NCI-H748 treated with DMSO at 0.1 percent for 48 hours (cell line): ENCODE data around the gene CCR7.

Experiments used
- DNase-seq: peaks from one replicate; lab custom pipeline; 2025; lab: John Stamatoyannopoulos, UW

Gene CCR7

GRCh38 chr17:40534371-40535189 lies 30.7 kb downstream of the CCR7 start:
- no peak for DNase-seq

GRCh38 chr17:40533896-40534295 lies 31.4 kb downstream of the CCR7 start:
- no peak for DNase-seq

- no peak for DNase-seq
Measured at GRCh38 chr17:40532520-40533253, 32.6 kb downstream of the CCR7 start.

- no peak for DNase-seq
Measured at GRCh38 chr17:40531051-40531991, 34.0 kb downstream of the CCR7 start.

DNA sequence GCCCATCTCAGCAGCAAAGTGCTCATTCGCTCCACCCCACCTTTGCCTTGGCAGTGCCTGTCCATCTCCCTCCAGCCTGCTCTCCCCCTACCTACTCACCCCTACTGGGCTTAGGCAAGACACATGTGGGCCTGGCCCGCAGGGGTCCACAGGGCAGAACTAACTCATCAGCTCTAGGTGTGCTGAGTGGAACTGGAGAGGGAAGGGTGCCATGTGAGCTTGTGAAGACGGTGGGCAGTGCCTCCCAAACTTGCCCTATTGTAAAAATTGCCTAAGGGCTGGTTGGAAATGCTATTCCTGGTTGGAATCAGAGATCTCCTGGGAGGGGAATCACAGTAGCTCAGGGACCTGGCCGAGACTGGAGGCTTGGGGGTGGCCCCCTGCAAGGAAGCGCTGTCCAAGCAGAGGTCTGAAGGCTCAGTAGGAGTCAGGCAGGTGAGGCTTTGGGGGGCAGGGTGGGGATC lies 34.7 kb downstream of the CCR7 start:
- no peak for DNase-seq

DNA sequence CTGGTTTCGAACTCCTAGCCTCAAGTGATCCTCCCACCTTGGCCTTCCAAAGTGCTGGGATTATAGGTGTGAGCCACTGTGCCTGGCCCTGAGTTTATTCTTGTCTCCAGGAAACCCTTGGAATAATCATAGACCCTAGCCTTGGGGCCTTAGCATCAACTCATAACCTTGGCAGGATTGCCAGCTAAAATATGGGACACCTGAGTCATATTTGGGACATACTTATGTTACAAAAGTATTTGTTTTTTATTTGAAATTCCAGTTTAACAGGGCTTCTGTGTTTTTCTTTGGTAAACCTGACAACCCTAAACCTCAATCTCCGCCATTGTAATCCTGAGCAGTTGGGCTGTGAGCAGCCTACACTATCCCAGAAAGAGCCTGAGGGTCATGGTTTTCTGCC lies 35.3 kb downstream of the CCR7 start:
- no peak for DNase-seq

DNA sequence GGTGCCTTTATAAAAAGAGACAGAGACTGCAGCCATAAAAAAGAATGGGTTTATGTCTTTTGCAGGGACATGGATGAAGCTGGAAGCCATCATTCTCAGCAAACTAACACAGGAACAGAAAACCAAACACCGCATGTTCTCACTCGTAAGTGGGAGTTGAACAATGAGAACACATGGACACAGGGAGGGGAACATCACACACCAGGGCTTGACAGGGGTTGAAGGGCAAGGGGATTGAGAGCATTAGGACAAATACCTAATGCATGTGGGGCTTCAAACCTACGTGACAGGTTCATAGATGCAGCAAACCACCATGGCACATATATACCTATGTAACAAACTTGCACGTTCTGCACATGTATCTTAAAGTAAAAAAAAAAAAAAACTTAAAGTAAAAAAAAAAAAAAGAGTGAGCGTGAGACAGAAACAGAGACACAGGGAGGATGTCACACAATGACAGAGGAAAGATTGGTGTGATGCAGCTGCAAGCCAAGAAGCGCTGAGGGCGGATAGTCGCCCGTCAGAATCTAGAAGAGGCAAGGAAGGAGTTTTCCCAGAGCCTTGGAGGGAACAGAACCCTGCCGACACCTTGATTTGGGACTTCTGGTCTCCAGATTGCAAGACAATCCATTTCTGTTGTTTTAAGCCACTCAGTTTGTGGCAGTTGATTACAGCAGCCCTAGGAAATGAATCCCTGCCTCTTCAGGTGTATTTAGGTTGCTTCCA lies 36.4 kb downstream of the CCR7 start:
- DNase-seq: no peak

- DNase-seq: no peak
Measured at GRCh38 chr17:40526668-40527067, 38.6 kb downstream of the CCR7 start.

DNA sequence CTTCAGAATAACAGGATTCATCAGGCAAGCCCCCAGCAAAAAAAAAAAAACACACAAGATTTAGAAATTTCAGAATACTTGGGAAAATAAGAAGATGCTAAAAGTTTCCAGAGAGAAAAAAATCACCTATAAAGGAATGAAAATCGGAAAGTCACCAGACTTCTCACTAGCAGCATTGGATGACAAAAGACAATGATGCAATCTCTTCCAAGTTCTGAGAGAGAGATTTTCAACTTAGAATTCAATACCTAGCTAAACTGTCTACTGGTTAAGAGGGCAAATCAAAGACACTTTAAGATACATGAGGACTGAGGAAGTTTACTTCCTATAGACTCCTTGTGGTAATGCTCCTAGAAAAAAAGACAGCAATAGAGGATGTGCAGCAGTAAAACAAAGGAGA lies 40.0 kb downstream of the CCR7 start:
- no peak for DNase-seq

DNA sequence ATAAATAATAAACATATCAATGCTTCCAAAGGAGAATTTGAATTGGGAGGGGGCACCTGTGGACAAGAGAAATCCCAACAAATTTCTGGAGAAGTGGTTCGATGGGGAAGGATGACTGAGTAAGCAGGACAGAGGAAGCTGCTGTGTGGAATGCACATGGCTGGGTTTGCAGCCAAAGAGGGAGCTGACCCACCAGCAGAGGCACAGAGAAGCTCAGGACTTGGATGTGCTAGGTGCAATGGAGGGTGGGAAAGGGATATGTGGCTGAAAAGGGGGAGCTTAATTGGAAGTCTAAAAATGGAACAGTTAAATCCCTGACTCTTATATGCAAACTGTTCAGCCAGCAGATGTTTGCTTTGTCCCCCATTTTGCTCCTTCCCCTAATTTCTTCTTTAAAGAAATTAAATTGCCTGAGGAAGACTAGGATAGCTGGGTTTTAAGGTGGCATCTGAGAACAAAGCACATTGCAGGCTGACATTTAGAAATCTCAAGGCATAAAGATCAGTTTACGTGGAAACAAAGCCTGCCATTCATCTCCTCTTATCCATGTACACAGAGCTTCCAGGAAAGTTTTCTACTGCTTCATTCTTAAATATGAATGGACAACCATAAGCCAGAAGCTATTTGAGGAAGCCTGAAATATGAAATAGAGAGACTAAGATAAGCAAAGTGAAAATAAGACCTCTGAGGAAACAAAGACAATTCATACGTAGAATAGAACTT lies 40.9 kb downstream of the CCR7 start:
- DNase-seq: no peak

DNA sequence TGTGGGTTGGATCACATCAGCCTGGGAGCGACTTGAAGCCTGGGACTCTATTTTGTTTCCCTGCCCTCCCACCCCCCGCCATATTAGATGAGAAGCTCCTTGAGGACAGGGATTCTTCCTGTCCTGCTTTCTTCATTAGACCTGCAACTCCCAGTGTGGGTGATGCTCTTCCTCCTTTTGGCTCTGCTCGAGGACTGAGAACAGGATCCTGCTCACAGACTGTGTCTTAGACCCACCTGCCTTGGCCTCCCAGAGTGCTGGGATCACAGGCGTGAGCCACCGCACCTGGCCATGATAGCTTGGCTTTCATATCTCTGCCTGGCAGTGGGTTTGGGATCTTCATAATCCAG lies 42.3 kb downstream of the CCR7 start:
- no peak for DNase-seq

- DNase-seq: no peak
Measured at GRCh38 chr17:40522250-40522960, 42.9 kb downstream of the CCR7 start.

- DNase-seq: no peak
Measured at GRCh38 chr17:40520991-40521453, 44.2 kb downstream of the CCR7 start.

GRCh38 chr17:40519089-40519775 lies 46.0 kb downstream of the CCR7 start:
- DNase-seq: no peak

GRCh38 chr17:40518401-40519088 lies 46.7 kb downstream of the CCR7 start:
- DNase-seq: no peak

- no peak for DNase-seq
Measured at GRCh38 chr17:40517981-40518380, 47.3 kb downstream of the CCR7 start.

- no peak for DNase-seq
Measured at GRCh38 chr17:40517286-40517662, 48.0 kb downstream of the CCR7 start.

GRCh38 chr17:40516581-40517285 lies 48.5 kb downstream of the CCR7 start:
- no peak for DNase-seq
